Neural cell (in vitro differentiated cells): ENCODE data around the gene CCDC88A. TPM values are rescaled to one million over a fixed set of nuclear protein-coding genes. Genes with fewer than 3 reads are reported as not detected.

Source experiments
- H2AFZ ChIP-seq: fragments of 200-600, 300-800 bp; sonication (generic), shearing (Covaris generic); 2 replicates; pipeline ENCODE4 v1.6.0; 2014; ENCODE audit warnings: low read depth, mild to moderate bottlenecking, antibody characterized with exemption, low read length, moderate library complexity
- H3F3A ChIP-seq: fragments of 200-600 bp; shearing (Covaris generic); 2 replicates; pipeline ENCODE4 v1.6.1; 2016; ENCODE audit warnings: mild to moderate bottlenecking, moderate library complexity, mixed read lengths, antibody characterized with exemption, low read length; ENCODE audit not compliant: insufficient read depth, poor library complexity, severe bottlenecking
- H3K27ac ChIP-seq: fragments of 200-600, 300-800 bp; sonication (generic), shearing (Covaris generic); 2 replicates; pipeline ENCODE4 v1.5.1; 2014; ENCODE audit warnings: mild to moderate bottlenecking, low read length, moderate library complexity
- H3K27me3 ChIP-seq: fragments of 300-800, 200-600 bp; sonication (generic), shearing (Covaris generic); 2 replicates; pipeline ENCODE4 v1.6.0; 2014; ENCODE audit warnings: mild to moderate bottlenecking, low read depth, low read length, moderate library complexity; ENCODE audit not compliant: insufficient read depth
- H3K36me3 ChIP-seq: fragments of 300-800, 200-600 bp; sonication (generic), shearing (Covaris generic); 2 replicates; pipeline ENCODE4 v1.5.1; 2014; ENCODE audit warnings: mild to moderate bottlenecking, antibody characterized with exemption, low read length, moderate library complexity; ENCODE audit not compliant: insufficient read depth
- H3K4me2 ChIP-seq: fragments of 300-800, 200-600 bp; sonication (generic), shearing (Covaris generic); 2 replicates; pipeline ENCODE4 v1.6.0; 2014; ENCODE audit warnings: mild to moderate bottlenecking, low read length
- H3K4me3 ChIP-seq: fragments of 300-800, 200-600 bp; sonication (generic), shearing (Covaris generic); 2 replicates; pipeline ENCODE4 v1.5.1; 2014; ENCODE audit warnings: mild to moderate bottlenecking, low read length, moderate library complexity
- H3K79me2 ChIP-seq: fragments of 200-600 bp; shearing (Covaris generic); replicated peaks from 2 replicates; pipeline ENCODE4 v1.6.0; 2014; ENCODE audit warnings: mild to moderate bottlenecking, low read length, moderate library complexity; ENCODE audit not compliant: insufficient read depth
- H3K9ac ChIP-seq: fragments of 300-800, 200-600 bp; sonication (generic), shearing (Covaris generic); 2 replicates; pipeline ENCODE4 v1.6.1; 2016; ENCODE audit warnings: mild to moderate bottlenecking, low read length, mixed read lengths
- H3K9me2 ChIP-seq: fragments of 200-600 bp; shearing (Covaris generic); 2 replicates; pipeline ENCODE4 v1.6.1; 2016; ENCODE audit warnings: mild to moderate bottlenecking, low read length, mixed read lengths; ENCODE audit not compliant: insufficient read depth
- H3K9me3 ChIP-seq: fragments of 200-600, 300-800 bp; sonication (generic), shearing (Covaris generic); 2 replicates; pipeline ENCODE4 v1.6.1; 2016; ENCODE audit warnings: mild to moderate bottlenecking, mixed run types, low read length, moderate library complexity, mixed read lengths
- H4K20me1 ChIP-seq: fragments of 200-600 bp; shearing (Covaris generic); 2 replicates; pipeline ENCODE4 v1.6.1; 2016; ENCODE audit warnings: mild to moderate bottlenecking, mixed run types; ENCODE audit not compliant: insufficient read depth
- CTCF ChIP-seq: fragments of 450-650 bp; IDR thresholded peaks from 2 replicates; pipeline ENCODE4 v1.5.1; 2014; ENCODE audit warnings: antibody characterized with exemption, mild to moderate bottlenecking, moderate library complexity; ENCODE audit not compliant: poor library complexity, severe bottlenecking
- EP300 ChIP-seq: fragments of 450-650 bp; conservative IDR thresholded peaks from 2 replicates; pipeline ENCODE4 v1.6.1; 2014; ENCODE audit warnings: antibody characterized with exemption, mild to moderate bottlenecking, moderate library complexity; ENCODE audit not compliant: poor library complexity, severe bottlenecking
- EZH2 ChIP-seq: fragments of 200-600, 300-800 bp; shearing (Covaris generic), sonication (generic); IDR thresholded peaks from 2 replicates; pipeline ENCODE4 v1.6.1; 2014; ENCODE audit warnings: antibody characterized with exemption, low read length, borderline replicate concordance, mild to moderate bottlenecking; ENCODE audit not compliant: insufficient read depth, poor library complexity, severe bottlenecking
- MXI1 ChIP-seq: fragments of 450-650 bp; conservative IDR thresholded peaks from 2 replicates; pipeline ENCODE4 v1.6.1; 2014; ENCODE audit warnings: antibody characterized with exemption, mild to moderate bottlenecking; ENCODE audit not compliant: poor library complexity, severe bottlenecking
- POLR2AphosphoS5 ChIP-seq: IDR thresholded peaks from 2 replicates; pipeline ENCODE4 v1.6.1; 2012
- RAD21 ChIP-seq: fragments of 450-650 bp; conservative IDR thresholded peaks from 2 replicates; pipeline ENCODE4 v1.6.1; 2014; ENCODE audit warnings: antibody characterized with exemption, mild to moderate bottlenecking, moderate library complexity
- REST ChIP-seq: IDR thresholded peaks from 2 replicates; pipeline ENCODE4 v1.6.1; 2012; ENCODE audit warnings: borderline replicate concordance
- SMC3 ChIP-seq: fragments of 450-650 bp; conservative IDR thresholded peaks from 2 replicates; pipeline ENCODE4 v1.6.1; 2014; ENCODE audit warnings: antibody characterized with exemption, mild to moderate bottlenecking, moderate library complexity; ENCODE audit not compliant: poor library complexity
- TAF1 ChIP-seq: IDR thresholded peaks from 2 replicates; pipeline ENCODE4 v1.6.1; 2012; ENCODE audit warnings: low read depth
- polyA plus RNA-seq: library from polyadenylated mRNA; depleted of rRNA; stranded (reverse); fragments of >200 nt; gene quantifications from 2 replicates; pipeline ENCODE4 v1.2.3, GENCODE V29; 2014

The CCDC88A gene
- polyA plus RNA-seq, 1 donor from 2014 or later, result 224 TPM

GRCh38 chr2:55428258-55428657 is 8.6 kb upstream of the CCDC88A start:
- no peak overlapping the region for H3K4me2 ChIP-seq
- no peaks in the 10 kb centered on the region for H3F3A ChIP-seq
- no peaks in the 10 kb centered on the region for H3K79me2 ChIP-seq
- H2AFZ ChIP-seq, result no peak overlapping the region
- TF ChIP-seq EZH2 (no peak), RAD21 (no peak), CTCF (no peak), POLR2AphosphoS5 (no peak), REST (no peak), SMC3 (no peak), MXI1 (no peak), TAF1 (no peak), EP300 (no peak)
- H3K9me3 ChIP-seq, result no peaks in the 10 kb centered on the region
- H3K27me3 ChIP-seq, result no peaks in the 10 kb centered on the region
- H3K4me3 ChIP-seq, result no peak overlapping the region
- H3K9ac ChIP-seq, result no peak overlapping the region
- H3K9me2 ChIP-seq, result no peaks in the 10 kb centered on the region
- no peaks in the 10 kb centered on the region for H4K20me1 ChIP-seq
- no peaks in the 10 kb centered on the region for H3K36me3 ChIP-seq
- H3K27ac ChIP-seq, result no peak overlapping the region

- H4K20me1 ChIP-seq, result no peaks in the 10 kb centered on the region
- H3K27ac ChIP-seq, result no peak overlapping the region
- H3K9me2 ChIP-seq, result no peaks in the 10 kb centered on the region
- no peak overlapping the region for H2AFZ ChIP-seq
- H3F3A ChIP-seq, result no peaks in the 10 kb centered on the region
- TF ChIP-seq MXI1, result no peak
- no peak for TF ChIP-seq EZH2
- TF ChIP-seq SMC3, result no peak
- TF ChIP-seq CTCF, result no peak
- no peak for TF ChIP-seq RAD21
- H3K9ac ChIP-seq, result no peak overlapping the region
- H3K4me3 ChIP-seq, result no peak overlapping the region
- H3K36me3 ChIP-seq, result no peaks in the 10 kb centered on the region
- H3K79me2 ChIP-seq, result no peaks in the 10 kb centered on the region
- H3K9me3 ChIP-seq, result no peaks in the 10 kb centered on the region
- H3K27me3 ChIP-seq, result no peaks in the 10 kb centered on the region
- H3K4me2 ChIP-seq, result no peak overlapping the region
Observed at GRCh38 chr2:55425431-55425831, 5.8 kb upstream of the CCDC88A start.
